NCI-H2196 treated with DMSO at 0.1 percent for 48 hours (cell line): Measurements from ENCODE around the gene SCYGR3.
"Not testable (repeated sequence)": the region's sequence is repeated elsewhere in the genome, so short reads cannot be mapped to it uniquely, and the experiment has no call there.

Source experiments
- DNase-seq: peaks from one replicate; lab custom pipeline; 2025; ENCODE audit not compliant: unreplicated experiment; lab: John Stamatoyannopoulos, UW

The SCYGR3 gene

DNA sequence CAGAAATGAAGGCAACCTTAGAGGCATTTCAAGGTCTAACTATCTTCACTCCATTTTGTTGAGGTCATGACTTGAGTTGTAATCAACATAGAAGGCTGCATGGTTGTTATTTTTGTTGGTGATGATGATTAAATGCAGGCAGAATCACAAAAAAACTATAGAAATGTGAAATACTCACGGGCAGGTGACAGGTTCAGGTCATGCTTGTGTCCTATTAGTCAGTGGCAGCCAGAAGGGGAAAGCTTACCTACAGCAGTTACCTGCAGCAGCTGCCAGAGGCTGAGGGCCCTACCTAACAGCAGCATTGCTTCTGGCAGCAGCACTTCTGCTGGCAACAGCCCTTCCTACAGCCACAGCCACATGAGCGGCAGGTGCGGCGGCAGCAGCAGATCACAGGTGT, 394 bp downstream of the SCYGR3 start:
- DNase-seq = no peak

DNA sequence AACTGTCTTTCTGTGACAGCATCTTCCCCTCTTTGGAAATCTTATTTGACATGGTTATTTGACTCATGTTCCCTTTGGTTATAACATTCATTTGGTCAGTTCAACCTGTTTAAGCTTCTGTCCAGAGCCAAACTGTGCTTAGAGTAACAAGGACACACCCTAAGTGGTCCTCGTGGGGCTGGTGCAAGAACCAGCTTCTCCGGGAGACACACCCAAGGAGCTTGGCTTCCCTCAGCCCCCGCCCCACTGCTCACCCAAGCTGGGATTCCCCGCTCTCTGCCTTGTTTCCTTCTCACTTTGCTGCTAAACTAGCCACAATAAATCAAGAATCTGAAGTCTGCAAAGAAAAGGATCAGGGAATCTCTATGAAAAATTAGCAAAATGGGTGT, 1.4 kb downstream of the SCYGR3 start:
- DNase-seq = no peak

DNA sequence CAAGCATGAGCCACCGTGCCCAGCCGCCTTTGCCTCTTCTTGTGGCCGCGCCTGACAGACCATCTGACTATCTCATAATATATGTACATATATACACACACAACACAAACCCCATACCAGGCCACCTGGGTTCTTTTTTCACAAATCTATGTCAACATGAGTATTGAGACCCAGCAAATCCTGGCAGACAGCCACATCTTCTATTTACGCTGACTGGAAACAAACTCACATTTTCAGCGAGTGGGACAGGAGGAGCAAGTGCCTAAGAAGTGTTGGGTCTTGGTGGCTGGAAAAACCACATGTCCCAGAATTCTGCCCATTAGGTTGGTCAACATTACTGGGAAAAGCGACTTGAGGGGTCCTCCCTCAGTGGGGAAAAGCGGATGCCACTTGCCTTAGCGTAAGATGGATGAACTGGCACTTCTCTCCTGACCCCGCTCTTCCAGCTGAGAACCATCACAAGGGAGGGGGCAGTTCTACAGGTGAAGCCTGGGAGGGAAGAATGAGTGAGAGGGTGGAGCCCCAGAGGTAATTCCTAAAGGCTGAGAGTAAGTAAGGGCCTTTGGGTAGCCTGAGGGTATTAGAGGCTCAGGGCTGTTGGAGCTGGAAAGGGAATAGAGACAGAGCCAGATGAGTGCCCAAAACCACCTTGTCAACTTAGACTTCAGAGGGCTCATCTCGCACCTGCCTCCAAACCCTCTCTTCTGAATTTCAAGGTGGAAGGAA, 1.9 kb downstream of the SCYGR3 start:
- no peak for DNase-seq

DNA sequence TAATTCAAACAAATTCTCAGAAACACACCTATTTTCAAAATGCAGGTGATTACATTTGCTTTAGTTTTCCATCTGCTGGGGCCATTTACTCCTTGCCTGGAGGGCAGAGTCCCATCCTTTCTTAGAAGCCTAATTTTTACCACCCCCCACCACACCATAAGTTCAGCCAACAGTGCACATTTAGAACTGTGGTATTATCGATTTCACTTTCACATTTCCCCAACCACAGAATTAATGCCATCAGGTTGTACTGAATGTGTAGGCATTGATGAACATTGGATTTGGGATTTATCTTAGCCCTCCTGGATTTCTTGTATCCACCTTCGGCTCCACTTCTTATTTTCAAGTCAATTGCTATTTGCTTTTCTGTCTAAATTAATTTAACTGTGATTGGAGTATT, 4.5 kb downstream of the SCYGR3 start:
- DNase-seq = no peak

DNA sequence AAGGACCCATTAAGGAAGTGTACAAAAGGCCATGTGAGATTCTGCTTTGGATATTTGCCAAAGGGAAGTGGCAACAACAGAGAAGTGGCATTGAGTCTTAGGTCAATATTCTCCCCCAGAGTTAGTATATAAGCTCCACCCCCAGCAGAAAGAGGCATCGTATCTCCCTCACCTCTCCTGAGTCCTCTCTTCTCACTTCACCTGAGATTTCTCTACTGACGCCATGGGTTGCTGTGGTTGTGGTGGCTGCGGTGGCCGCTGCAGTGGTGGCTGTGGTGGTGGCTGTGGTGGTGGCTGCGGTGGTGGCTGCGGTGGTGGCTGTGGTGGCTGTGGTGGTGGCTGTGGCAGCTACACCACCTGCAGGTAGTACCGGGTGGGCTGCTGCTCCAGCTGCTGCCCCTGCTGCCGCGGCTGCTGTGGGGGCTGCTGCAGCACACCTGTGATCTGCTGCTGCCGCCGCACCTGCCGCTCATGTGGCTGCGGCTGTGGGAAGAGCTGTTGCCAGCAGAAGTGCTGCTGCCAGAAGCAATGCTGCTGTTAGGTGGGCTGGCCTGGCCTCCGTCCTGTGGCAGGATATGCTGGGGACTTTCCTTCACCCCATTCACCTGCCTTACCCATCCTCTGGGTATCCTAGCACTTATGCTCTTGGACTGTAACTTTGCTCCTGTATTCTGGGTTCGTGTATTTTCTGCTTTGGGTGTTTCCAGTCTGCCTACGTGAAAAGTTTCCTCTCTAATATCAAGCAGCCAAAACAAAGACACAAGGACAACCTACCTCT, 5.9 kb downstream of the SCYGR3 start:
- DNase-seq = no peak

DNA sequence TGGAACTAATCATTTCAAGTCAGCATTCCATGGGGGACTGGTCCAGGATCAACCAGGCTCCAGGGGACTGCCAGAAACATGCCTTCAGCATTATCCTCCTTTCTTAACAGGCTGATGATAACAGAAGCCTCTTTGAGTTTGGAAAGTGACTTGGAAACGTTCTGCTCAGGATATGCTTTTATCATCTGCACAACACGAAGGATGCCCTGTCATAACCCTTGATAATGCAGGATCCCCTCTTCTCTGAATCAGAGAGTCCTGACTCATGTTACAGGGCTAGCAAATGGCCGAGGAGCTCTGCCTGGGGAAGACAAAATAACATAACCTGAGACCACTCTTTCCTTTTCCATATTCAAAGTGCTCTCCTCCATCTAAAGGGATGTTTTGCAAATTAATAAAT, 6.7 kb downstream of the SCYGR3 start:
- DNase-seq = no peak

DNA sequence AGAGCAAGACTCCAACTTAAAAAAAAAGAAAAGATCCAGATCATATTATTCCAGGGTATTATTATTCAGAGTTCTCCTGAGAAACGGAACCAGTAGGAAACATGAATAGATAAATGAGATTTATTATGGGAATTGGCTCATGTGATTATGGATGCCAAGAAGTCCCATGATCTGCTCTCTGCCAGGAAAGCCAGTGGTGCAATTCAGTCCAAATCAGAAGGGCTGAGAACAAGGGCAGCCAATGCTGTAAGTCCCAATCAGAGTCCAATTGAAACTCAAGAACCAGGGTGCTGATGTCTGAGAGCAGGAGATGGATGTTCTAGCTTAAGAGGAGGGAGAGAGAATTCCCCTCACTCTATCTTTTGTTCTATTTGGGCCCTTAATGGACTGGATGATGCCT, 8.2 kb downstream of the SCYGR3 start:
- no peak for DNase-seq

DNA sequence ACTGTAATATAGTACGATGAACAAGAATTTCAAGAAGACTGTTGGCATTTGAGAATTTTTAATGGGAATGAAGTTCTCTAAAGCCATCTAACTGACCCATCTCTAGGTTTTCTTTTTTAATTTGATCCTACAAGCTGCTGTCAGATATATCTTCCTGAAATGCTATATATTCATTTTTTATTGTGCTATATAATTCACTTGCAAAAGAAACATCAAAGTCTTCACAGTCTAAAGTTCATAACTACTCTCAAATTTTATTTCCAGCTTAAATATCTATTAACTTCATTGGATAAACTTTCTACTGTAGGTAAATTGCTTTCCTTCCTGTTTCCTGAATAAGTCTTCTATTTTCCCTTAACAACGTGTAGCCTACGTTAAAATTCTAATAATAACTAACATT, 12.3 kb downstream of the SCYGR3 start:
- no peak for DNase-seq

DNA sequence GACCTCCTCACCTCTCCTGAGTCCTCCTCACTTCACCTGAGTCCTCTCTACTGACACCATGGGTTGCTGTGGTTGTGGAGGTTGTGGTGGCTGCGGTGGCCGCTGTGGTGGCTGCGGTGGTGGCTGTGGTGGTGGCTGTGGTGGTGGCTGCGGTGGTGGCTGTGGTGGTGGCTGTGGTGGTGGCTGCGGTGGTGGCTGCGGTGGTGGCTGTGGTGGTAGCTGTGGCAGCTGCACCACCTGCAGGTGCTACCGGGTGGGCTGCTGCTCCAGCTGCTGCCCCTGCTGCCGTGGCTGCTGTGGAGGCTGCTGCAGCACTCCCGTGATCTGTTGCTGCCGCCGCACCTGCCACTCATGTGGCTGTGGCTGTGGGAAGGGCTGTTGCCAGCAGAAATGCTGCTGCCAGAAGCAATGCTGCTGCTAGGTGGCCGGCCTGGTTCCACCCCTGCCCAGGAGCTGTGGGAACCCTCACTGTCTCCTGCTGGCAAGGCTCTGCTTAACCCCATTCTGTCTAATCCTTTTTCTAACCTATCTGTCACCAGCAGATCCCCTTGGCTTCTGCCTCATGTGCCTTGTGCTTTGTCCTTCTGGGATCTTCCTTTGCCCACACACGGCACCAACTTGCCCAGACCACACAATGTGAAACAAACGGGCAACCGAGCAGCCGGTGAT, 15.7 kb downstream of the SCYGR3 start, which contains the start of gene SCYGR2:
Gene SCYGR2 (plus strand): TSS at position 59 of the 669 bp plus-strand sequence. CDS start 0 bp downstream, at position 59.
- not testable (repeated sequence) for DNase-seq

DNA sequence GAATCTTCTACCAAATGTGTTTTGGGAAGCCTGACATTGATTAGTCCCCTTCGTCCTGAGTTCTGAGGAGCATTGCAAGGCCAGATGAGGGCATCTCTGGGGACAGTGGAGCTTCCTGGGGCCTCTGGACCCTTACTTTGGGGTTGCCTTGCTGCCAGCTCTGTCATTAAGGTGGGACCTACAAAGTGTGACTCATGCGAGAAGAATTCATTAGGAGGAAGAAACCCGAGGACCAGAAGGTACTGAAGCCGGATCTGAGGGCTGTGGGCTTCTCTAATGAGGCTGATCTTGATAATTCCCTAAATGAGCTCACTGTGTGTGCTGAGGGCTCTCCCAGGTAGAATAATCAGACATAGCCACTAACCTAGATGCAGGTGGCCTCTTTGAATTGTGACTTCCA, 16.6 kb downstream of the SCYGR3 start:
- DNase-seq = no peak

DNA sequence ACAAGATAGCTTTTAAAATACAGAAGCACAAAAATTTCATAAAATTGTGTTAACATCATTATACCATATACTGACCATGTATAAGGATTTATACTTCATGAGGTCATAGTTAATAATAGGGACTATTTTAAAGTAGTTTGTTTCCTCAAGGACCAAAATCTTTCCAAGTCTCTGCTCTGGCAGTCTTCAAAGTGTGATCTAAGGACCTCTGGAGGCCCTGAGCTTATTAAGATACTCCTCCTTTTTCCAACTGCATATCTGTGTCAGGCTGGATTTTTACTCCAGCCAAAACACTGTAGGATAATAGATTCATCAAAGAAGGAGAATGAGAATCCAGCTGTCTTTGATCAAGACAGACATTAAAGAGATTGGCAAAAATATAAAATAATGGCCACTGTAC, 17.6 kb downstream of the SCYGR3 start:
- no peak for DNase-seq

DNA sequence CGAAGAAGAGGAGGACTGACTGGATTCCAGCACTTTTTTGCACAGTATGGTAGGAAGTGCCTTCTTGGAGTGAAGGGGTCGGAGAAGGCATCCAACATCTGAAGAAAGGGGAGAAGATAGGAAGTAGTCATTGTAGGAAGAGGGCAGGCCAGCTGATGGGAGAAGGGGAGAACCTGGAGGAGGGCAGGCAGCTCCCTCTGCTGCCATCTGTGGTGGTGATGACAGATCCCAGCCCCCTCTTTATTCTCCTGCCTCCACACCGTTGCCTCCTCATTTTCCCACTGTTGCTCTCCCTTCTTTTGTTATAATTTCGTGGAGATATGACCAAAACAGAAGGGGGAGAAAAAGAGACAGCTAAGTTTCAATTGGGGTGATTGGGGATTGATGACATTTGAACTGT, 18.8 kb downstream of the SCYGR3 start:
- no peak for DNase-seq

DNA sequence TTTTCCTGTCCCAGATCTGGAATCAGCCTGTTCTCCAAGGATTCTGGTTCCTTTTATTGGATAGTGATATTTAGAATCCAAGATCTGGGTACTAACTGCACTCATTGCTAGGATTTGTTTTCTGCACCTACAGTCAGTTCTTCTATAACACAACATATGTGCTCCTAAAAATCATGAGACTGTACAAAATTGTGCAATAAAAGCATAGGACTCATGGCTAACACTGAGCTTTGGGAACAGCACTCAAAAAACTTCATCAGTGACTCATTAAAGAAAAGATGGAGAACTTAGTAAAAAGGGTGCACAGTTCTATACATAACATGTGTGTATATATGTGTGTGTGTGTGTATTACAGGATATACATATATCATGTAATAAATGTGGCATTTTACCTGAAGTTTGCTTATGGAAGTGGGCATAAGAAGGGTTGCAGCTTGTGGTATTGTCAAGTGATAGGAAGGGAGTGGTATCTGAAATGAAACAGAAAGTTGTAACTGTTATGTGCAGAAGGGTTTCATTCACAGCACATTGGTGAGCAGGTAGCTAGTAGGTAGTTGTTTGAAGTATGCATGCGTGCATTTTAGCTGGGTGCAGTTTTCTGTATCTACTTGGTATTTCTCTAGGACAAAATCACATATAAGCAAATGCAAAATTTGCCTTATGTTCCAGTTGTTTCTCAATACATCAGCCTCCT, 21.8 kb downstream of the SCYGR3 start:
- no peak for DNase-seq

DNA sequence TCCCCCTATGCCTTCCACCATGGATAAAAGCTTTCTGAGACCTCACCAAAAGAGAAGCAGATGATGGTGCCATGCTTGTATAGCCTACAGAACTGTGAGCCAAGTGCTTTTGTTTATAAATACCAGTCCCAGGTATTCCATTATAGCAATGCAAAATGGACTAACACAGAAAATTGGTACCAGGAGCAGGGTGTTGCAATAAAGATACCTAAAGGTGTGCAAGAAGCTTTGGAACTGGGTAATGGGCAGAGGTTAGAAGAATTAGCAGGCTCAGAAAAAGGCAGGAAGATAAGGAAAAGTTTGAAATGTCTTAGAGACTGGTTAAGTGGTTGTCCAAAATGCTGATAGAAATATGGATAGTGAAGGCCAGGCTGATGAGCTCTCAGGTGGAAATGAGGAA, 32.3 kb downstream of the SCYGR3 start:
- DNase-seq = no peak

DNA sequence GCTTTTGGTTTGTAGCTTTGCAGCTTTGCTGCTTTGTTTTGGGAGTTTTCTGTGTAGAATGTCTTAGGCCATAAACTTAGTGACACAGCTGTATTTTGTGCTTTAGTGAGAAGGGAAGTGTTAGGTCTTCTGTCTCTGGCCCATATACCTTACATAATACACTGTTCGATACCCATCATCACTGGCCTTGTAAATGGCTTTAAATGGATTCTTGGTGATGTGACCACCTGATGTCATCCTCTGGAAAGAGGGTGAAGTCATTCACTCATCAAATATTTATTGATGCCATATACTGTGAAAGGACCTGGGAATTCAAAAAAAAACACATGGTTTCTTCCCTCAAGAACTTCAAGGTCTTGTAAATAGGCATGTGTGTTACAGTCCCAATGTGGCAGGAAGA, 34.8 kb downstream of the SCYGR3 start:
- DNase-seq = no peak

DNA sequence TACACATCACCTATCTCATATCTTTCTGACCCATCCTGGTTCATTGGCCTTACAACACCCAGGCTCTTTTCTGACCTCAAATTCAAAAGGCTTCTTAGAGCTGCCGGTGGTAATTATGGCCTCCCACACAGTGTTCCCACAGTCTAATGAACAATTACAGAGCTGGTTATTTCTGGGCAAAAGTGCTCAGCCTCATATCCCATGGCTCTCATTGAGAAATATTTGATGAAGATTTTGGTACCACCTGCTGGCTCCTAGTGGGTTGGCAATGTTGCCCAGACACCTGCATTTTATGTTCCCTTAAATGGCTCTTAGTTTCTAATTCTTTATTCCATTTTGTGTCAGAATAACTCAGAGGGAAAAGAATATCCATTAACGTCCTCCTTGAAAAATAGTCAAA, 36.0 kb downstream of the SCYGR3 start:
- no peak for DNase-seq

DNA sequence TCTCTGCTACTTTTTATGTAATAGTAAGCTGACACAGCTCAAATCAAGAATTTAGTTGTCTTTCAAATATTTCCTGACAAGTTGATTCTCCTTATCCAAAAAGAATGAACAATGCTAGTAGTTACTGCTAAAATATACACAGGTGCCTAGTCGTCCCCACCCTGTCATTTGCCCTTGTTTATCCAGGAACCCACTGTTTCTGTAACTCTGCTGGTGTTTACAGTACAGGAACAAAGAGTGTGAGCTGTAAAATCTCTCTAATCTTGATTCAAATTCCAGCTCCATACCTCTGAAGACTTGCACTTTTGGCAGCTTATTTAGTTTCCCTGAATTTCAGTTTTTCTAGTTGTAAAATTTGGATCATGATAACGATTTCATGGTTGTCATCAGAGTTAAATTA, 37.1 kb downstream of the SCYGR3 start:
- DNase-seq = no peak

DNA sequence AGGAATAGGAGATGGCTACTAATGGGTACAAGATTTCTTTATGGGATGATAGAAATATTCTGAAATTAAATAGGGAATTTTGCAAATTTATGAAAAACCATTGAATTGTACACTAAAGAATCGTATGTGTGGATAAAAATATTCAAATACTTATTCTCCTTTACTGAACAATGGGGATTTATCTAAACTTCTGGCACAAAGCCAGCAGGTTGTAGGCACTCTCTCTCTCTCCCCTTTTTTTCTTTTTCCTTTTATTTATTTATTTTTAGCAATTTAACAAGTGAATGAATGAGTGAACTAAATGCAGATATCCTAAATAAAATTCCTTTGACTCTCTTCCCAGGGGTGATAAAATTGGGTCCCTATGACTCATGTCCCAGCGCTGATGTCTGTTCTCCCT, 37.8 kb downstream of the SCYGR3 start:
- no peak for DNase-seq

DNA sequence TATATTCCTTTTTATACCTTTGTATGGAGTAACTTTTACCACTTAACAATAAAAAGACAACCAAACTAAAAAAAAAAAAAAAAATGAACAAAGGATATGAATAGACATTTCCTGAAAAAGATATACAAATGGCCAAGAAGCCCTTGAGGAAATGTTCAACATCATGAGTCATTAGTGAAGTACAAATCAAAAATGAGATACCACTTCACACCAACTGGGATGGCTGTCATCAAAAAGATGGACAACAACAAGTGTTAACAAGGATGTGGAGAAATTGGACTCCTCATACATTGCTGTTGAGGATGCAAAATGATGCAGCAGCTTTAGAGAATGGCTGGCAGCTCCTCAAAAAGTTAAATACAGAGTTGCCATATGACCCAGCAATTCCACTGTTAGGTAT, 38.5 kb downstream of the SCYGR3 start:
- DNase-seq = no peak

DNA sequence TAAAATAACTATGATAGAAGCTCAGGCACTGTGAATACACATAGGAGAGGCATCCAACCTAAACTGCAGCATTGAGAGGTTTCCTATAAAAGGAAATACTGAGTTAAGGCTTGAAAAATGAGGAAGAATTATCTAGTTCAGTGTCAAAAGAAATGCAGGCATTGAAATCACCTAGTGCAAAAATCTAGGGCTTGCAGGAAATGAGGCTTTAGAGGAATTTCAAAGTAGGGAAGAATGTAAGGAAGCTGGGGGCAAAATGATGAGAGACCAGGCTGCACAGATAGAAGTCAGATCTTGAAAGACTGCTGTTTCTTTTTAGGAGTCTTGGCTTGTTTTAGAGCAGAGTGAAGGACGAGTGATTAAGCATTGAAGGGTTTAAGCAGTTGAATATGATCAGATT, 44.0 kb downstream of the SCYGR3 start:
- no peak for DNase-seq

DNA sequence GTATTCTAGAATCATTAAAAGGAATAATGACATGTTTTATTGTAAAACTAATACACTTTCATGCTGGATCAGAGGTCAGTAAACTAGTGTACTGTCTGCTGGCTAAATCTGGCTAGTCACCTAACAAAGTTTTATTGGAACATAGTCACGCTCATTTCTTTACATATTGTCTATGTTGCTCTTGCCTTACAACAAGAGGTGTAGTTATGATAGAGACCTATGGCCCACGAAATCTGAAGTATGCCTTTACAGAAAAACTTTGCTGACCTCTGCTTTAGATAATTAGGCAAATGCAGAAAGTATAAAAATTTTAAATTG, 45.8 kb downstream of the SCYGR3 start:
- DNase-seq = no peak

DNA sequence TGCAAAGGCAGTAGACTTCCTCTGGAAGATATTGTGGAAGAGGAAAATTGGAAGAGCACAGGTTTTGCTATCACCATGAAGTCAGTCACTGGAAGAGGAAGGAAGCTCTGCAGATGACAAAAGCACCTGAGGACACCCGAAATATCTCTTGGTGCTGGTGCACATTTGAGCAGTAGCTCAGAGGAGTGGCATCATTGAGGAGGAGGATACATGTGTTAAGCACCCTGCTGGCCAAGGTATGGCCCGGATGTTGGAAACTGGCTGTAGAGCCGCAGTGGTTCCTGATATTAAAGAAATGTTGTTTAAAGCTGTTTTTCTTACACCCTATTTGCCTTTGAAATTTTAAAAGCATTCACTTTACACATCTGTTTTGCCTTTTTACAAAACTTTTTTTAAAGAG, 48.6 kb downstream of the SCYGR3 start:
- DNase-seq = no peak
